Suprapubic skin (tissue), 4 donors: Measurements from ENCODE around the gene GMPS.

Source experiments
- EP300 ChIP-seq: sonication (generic); formaldehyde crosslinking; IDR thresholded peaks from one replicate; pipeline ENCODE4 v1.6.1; 2017; ENCODE audit warnings: antibody characterized with exemption
- POLR2A ChIP-seq, 2 donors: fragments of 450-650 bp; IDR thresholded peaks; one replicate each; pipeline ENCODE4 v1.6.1; 2017; ENCODE audit warnings: antibody characterized with exemption in 2 of 2, mild to moderate bottlenecking in 2 of 2, moderate library complexity in 2 of 2
- POLR2AphosphoS5 ChIP-seq, 3 donors: sonication (generic); formaldehyde crosslinking; IDR thresholded peaks; one replicate each; pipeline ENCODE4 v1.6.1; 2017; ENCODE audit warnings: antibody characterized with exemption in 3 of 3
- TF ChIP-seq, protein P1 (sequence below), 2 donors: fragments of 200-600 bp in 1 of 2; fragments of 450-650 bp in 1 of 2; sonication (generic) in 1 of 2; IDR thresholded peaks; one replicate each; pipeline ENCODE4 v1.5.1; 2016 to 2019; ENCODE audit warnings: antibody characterized with exemption in 2 of 2, mild to moderate bottlenecking in 1 of 2, moderate library complexity in 1 of 2

DNA sequence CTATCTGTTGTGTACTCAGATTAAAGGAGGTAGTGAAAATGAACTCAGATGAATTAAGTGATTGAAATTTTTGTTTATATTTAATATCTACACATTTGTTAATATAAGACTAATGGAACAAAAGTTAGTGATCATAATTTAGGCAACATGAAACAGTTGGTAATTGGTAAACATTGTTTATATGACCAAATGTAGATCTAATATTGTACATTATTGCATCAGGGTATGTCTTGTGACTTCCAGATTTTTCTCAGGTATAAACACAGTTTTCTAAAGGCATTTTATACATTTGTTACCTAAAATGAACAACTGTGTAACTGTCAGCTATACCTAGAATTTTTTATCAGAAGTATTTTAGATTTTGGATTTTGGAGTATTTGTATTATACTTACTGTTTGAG lies 14.8 kb downstream of the GMPS start:
- TF ChIP-seq POLR2A (IDR thresholded peaks at IDR 0.05) (no peak), EP300 (no peak), POLR2AphosphoS5 (IDR thresholded peaks at IDR 0.05) (no peak)
- TF ChIP-seq, protein P1, sequence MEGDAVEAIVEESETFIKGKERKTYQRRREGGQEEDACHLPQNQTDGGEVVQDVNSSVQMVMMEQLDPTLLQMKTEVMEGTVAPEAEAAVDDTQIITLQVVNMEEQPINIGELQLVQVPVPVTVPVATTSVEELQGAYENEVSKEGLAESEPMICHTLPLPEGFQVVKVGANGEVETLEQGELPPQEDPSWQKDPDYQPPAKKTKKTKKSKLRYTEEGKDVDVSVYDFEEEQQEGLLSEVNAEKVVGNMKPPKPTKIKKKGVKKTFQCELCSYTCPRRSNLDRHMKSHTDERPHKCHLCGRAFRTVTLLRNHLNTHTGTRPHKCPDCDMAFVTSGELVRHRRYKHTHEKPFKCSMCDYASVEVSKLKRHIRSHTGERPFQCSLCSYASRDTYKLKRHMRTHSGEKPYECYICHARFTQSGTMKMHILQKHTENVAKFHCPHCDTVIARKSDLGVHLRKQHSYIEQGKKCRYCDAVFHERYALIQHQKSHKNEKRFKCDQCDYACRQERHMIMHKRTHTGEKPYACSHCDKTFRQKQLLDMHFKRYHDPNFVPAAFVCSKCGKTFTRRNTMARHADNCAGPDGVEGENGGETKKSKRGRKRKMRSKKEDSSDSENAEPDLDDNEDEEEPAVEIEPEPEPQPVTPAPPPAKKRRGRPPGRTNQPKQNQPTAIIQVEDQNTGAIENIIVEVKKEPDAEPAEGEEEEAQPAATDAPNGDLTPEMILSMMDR (IDR thresholded peaks at IDR 0.05) = no peak
